ENCODE data around the gene SPINK2.

SPINK2 gene

DNA sequence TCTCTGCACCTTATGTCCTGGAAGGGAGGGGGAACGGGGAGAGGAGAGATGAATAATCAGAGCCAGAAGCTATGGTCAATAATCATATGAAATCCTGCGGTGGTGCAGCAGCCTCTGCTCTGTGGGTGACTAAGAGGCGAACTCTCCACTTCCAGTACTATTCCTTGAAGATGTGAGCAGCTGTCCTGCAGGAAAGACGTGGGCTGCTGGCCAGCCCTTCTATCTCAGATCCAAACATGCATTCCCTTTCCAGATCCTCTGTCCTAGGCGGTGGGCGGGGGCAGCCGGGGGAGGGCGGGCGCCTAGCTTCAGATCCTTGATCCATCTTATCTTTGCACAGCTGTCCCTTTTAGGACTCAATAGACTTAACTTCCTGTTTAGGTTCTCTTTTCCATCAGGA lies 34.5 kb downstream of the SPINK2 start:
- TF ChIP-seq YY1 (IDR thresholded peaks at IDR 0.05; ENCODE audit: low read depth) (no peak), RAD21 (IDR thresholded peaks at IDR 0.05; ENCODE audit: low read depth) (no peak)
- TF ChIP-seq, protein P1, sequence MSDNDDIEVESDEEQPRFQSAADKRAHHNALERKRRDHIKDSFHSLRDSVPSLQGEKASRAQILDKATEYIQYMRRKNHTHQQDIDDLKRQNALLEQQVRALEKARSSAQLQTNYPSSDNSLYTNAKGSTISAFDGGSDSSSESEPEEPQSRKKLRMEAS (IDR thresholded peaks at IDR 0.05): no peak

DNA sequence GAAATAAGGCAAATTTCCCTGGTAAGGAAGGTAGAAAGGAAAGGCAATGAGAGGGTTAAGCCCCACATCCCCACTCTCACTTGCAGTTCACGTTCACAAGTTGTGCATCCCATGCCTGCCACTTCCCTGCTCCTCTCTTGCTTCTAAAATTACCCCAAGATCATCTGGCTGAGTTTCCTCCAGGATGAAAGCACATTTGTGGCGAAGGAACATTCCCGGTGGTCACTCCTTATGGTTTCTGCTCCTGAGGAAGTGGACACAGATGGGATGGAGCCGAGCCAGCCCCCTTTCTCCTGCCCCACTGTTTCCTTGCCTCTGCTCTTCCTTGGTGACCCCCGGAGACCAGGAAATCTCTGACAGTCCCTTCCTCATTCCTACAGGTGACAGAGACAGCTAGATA lies 37.5 kb downstream of the SPINK2 start:
- no peak for TF ChIP-seq EGR1 (IDR thresholded peaks at IDR 0.05)
- TF ChIP-seq, protein P1 (IDR thresholded peaks at IDR 0.05): no peak

DNA sequence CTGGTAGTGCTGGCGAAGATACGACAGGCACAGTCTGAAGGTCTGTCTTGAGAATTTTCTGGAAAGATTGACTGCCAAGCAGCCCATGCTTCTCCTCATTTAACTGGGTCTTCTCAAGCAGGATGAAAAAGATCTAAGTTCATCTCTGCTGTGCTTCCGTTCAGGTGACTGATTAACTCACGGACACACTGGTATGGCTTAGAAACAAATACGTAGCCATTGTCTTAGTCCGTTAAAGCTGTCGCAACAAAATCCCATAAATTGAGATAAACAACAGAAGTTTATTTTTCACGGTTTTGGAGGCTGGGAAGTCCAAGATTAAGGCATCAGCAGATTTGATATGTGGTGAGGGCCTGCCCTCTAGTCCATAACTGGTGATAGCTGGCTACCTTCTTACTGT lies 39.5 kb downstream of the SPINK2 start:
- no peak for TF ChIP-seq EGR1 (IDR thresholded peaks at IDR 0.05)
- TF ChIP-seq ZBTB7A (IDR thresholded peaks at IDR 0.05; ENCODE audit: low read depth): no peak
- no peak for TF ChIP-seq TEAD4 (IDR thresholded peaks at IDR 0.05)
- no peak for TF ChIP-seq TCF12 (IDR thresholded peaks at IDR 0.05; ENCODE audit: low read depth)

DNA sequence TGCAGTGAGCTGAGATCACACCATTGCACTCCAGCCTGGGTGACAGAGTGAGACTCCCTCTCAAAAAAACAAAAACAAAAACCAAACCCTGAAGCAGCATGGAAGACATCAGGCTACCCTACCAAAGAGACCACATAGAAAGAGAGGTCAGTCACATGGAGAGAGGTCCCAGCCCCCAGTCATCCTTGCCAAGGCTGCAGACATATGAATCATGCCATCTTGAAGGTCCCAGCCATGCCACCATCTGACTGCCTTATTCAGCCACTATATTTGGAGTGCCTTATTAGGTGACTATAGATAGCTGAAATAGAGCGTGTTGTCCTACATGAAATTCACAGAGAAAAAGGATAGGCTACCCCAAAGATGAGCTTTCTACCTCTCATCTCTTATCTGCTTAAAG lies 48.2 kb downstream of the SPINK2 start:
- TF ChIP-seq ZBTB7A (IDR thresholded peaks at IDR 0.05; ENCODE audit: low read depth): no peak
- no peak for TF ChIP-seq EP300 (IDR thresholded peaks at IDR 0.05; ENCODE audit: borderline replicate concordance)
- no peak for TF ChIP-seq TCF12 (IDR thresholded peaks at IDR 0.05; ENCODE audit: low read depth)
- no peak for TF ChIP-seq EGR1 (IDR thresholded peaks at IDR 0.05)
- TF ChIP-seq TEAD4 (IDR thresholded peaks at IDR 0.05): no peak
- no peak for TF ChIP-seq CREB1 (IDR thresholded peaks at IDR 0.05; ENCODE audit: low read depth)
- TF ChIP-seq CEBPB (IDR thresholded peaks at IDR 0.05): no peak
- no peak for TF ChIP-seq TAF1 (IDR thresholded peaks at IDR 0.05; ENCODE audit: low read depth)
- TF ChIP-seq, protein P1 (IDR thresholded peaks at IDR 0.05): no peak
- no peak for TF ChIP-seq FOXM1 (IDR thresholded peaks at IDR 0.05; ENCODE audit: borderline replicate concordance, low read depth)
- no peak for TF ChIP-seq NFIC (IDR thresholded peaks at IDR 0.05)
- no peak for TF ChIP-seq RAD21 (IDR thresholded peaks at IDR 0.05; ENCODE audit: low read depth)
- TF ChIP-seq, protein P2, sequence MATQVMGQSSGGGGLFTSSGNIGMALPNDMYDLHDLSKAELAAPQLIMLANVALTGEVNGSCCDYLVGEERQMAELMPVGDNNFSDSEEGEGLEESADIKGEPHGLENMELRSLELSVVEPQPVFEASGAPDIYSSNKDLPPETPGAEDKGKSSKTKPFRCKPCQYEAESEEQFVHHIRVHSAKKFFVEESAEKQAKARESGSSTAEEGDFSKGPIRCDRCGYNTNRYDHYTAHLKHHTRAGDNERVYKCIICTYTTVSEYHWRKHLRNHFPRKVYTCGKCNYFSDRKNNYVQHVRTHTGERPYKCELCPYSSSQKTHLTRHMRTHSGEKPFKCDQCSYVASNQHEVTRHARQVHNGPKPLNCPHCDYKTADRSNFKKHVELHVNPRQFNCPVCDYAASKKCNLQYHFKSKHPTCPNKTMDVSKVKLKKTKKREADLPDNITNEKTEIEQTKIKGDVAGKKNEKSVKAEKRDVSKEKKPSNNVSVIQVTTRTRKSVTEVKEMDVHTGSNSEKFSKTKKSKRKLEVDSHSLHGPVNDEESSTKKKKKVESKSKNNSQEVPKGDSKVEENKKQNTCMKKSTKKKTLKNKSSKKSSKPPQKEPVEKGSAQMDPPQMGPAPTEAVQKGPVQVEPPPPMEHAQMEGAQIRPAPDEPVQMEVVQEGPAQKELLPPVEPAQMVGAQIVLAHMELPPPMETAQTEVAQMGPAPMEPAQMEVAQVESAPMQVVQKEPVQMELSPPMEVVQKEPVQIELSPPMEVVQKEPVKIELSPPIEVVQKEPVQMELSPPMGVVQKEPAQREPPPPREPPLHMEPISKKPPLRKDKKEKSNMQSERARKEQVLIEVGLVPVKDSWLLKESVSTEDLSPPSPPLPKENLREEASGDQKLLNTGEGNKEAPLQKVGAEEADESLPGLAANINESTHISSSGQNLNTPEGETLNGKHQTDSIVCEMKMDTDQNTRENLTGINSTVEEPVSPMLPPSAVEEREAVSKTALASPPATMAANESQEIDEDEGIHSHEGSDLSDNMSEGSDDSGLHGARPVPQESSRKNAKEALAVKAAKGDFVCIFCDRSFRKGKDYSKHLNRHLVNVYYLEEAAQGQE (IDR thresholded peaks at IDR 0.05; ENCODE audit: low read depth): no peak
- TF ChIP-seq, protein P3, sequence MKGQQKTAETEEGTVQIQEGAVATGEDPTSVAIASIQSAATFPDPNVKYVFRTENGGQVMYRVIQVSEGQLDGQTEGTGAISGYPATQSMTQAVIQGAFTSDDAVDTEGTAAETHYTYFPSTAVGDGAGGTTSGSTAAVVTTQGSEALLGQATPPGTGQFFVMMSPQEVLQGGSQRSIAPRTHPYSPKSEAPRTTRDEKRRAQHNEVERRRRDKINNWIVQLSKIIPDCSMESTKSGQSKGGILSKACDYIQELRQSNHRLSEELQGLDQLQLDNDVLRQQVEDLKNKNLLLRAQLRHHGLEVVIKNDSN (IDR thresholded peaks at IDR 0.05): no peak
- no peak for TF ChIP-seq YY1 (IDR thresholded peaks at IDR 0.05; ENCODE audit: low read depth)

DNA sequence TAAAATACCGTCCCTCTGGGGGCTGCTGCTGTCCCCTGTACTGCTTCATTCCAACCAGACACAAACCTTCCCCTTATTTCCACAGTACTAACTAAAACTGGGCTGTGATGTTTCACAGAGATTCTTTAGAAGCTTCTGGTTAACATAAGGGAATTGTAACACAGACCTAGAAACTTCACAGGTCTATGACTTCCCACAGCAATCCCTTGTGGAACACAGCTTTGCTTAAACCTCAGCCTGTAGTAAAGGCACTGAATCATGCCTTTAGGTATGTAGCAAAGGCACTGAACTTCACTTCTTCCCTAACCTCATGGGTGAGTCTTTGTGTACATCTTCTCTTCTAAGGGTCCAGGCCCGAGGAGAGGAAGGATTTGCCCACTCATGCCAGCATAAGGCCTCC lies 49.4 kb downstream of the SPINK2 start:
- TF ChIP-seq NFIC (IDR thresholded peaks at IDR 0.05): no peak
- no peak for TF ChIP-seq RAD21 (IDR thresholded peaks at IDR 0.05; ENCODE audit: low read depth)
- TF ChIP-seq TEAD4 (IDR thresholded peaks at IDR 0.05): no peak
- TF ChIP-seq TAF1 (IDR thresholded peaks at IDR 0.05; ENCODE audit: low read depth): no peak
- TF ChIP-seq ZBTB7A (IDR thresholded peaks at IDR 0.05; ENCODE audit: low read depth): no peak
- TF ChIP-seq EP300 (IDR thresholded peaks at IDR 0.05; ENCODE audit: borderline replicate concordance): no peak
- TF ChIP-seq, protein P1 (IDR thresholded peaks at IDR 0.05): no peak
- TF ChIP-seq, protein P3 (IDR thresholded peaks at IDR 0.05): no peak
- no peak for TF ChIP-seq YY1 (IDR thresholded peaks at IDR 0.05; ENCODE audit: low read depth)
- TF ChIP-seq FOXM1 (IDR thresholded peaks at IDR 0.05; ENCODE audit: borderline replicate concordance, low read depth): no peak
- TF ChIP-seq, protein P2 (IDR thresholded peaks at IDR 0.05; ENCODE audit: low read depth): no peak
- no peak for TF ChIP-seq EGR1 (IDR thresholded peaks at IDR 0.05)
- no peak for TF ChIP-seq CEBPB (IDR thresholded peaks at IDR 0.05)
- no peak for TF ChIP-seq TCF12 (IDR thresholded peaks at IDR 0.05; ENCODE audit: low read depth)
- TF ChIP-seq CREB1 (IDR thresholded peaks at IDR 0.05; ENCODE audit: low read depth): no peak

DNA sequence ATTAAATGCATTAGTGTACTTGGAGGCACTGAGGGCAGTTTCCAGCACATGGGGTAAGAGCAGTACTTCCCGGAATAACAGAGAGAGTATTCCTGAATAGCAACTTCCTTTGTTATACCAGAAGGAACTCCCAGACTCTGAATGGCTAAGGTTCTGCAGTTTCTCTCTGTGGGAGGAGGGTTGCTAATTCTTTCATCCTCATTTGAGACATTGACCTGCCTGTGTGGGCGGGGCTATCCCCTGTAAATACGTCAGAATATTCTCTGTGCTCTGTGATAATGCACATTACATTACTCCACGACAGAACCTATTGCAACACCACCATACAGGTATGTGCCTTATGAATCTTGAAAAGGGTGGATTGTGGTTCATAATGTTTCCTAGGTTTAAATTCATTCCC lies 52.7 kb downstream of the SPINK2 start:
- no peak for TF ChIP-seq TCF12 (IDR thresholded peaks at IDR 0.05; ENCODE audit: low read depth)
- no peak for TF ChIP-seq EGR1 (IDR thresholded peaks at IDR 0.05)
- no peak for TF ChIP-seq CEBPB (IDR thresholded peaks at IDR 0.05)
- no peak for TF ChIP-seq ZBTB7A (IDR thresholded peaks at IDR 0.05; ENCODE audit: low read depth)
- TF ChIP-seq, protein P3 (IDR thresholded peaks at IDR 0.05): no peak
- no peak for TF ChIP-seq EP300 (IDR thresholded peaks at IDR 0.05; ENCODE audit: borderline replicate concordance)
